Lower leg skin (tissue), 3 donors: ENCODE data around the gene UGT1A6.

ENCODE experiments used
- POLR2A ChIP-seq, 2 donors: fragments of 450-650 bp; IDR thresholded peaks; one replicate each; pipeline ENCODE4 v1.6.1; 2016 to 2017; ENCODE audit warnings: antibody characterized with exemption in 2 of 2, mild to moderate bottlenecking in 1 of 2, moderate library complexity in 1 of 2
- TF ChIP-seq, protein P1 (sequence below), 3 donors: fragments of 450-650 bp; IDR thresholded peaks; one replicate each; pipeline ENCODE4 v1.5.1; 2016; ENCODE audit warnings: antibody characterized with exemption in 3 of 3, mild to moderate bottlenecking in 3 of 3, moderate library complexity in 2 of 3

GRCh38 chr2:233689031-233689430 is 3.7 kb upstream of the UGT1A6 start:
- no peak for TF ChIP-seq POLR2A (IDR thresholded peaks at IDR 0.05)
- TF ChIP-seq, protein P1, sequence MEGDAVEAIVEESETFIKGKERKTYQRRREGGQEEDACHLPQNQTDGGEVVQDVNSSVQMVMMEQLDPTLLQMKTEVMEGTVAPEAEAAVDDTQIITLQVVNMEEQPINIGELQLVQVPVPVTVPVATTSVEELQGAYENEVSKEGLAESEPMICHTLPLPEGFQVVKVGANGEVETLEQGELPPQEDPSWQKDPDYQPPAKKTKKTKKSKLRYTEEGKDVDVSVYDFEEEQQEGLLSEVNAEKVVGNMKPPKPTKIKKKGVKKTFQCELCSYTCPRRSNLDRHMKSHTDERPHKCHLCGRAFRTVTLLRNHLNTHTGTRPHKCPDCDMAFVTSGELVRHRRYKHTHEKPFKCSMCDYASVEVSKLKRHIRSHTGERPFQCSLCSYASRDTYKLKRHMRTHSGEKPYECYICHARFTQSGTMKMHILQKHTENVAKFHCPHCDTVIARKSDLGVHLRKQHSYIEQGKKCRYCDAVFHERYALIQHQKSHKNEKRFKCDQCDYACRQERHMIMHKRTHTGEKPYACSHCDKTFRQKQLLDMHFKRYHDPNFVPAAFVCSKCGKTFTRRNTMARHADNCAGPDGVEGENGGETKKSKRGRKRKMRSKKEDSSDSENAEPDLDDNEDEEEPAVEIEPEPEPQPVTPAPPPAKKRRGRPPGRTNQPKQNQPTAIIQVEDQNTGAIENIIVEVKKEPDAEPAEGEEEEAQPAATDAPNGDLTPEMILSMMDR (IDR thresholded peaks at IDR 0.05), result no peak
